ENCODE results near the gene LMBRD1.

Gene LMBRD1

GRCh38 chr6:69650703-69651102 is 146.1 kb downstream of the LMBRD1 start:
- Histone ChIP-seq H3K4me3 (ENCODE audit: low read depth, low read length) (no peak overlapping the region), H3K36me3 (ENCODE audit: control insufficient read depth in 2 of 2, insufficient read depth in 1 of 2, low read length in 2 of 2) (no peaks in the 10 kb centered on the region), H3K9me3 (ENCODE audit: control insufficient read depth, insufficient read depth, low read depth, low read length) (no peaks in the 10 kb centered on the region), H3K4me1 (ENCODE audit: control insufficient read depth, insufficient read depth, low read length) (no peaks in the 10 kb centered on the region), H3K27ac (ENCODE audit: extremely low read depth, low read depth, low read length) (no peak overlapping the region)
- TF ChIP-seq SALL2 (tag by site-specific recombination; IDR thresholded peaks at IDR 0.05; ENCODE audit: borderline replicate concordance), result no peak
- no peak for TF ChIP-seq ZBTB44 (tag by site-specific recombination; IDR thresholded peaks at IDR 0.05)
- TF ChIP-seq ZFP69B (tag by site-specific recombination; IDR thresholded peaks at IDR 0.05), result no peak
- no peak for TF ChIP-seq ZNF280D (tag by site-specific recombination; IDR thresholded peaks at IDR 0.05)
- TF ChIP-seq PRDM2 (tag by site-specific recombination; IDR thresholded peaks at IDR 0.05; ENCODE audit: borderline replicate concordance), result no peak
- TF ChIP-seq ZNF707 (tag by site-specific recombination; IDR thresholded peaks at IDR 0.05), result no peak
- TF ChIP-seq MZF1 (tag by site-specific recombination; IDR thresholded peaks at IDR 0.05; ENCODE audit: borderline replicate concordance), result no peak
- no peak for TF ChIP-seq OSR2 (tag by site-specific recombination; IDR thresholded peaks at IDR 0.05)
- TF ChIP-seq MYNN (tag by site-specific recombination; IDR thresholded peaks at IDR 0.05; ENCODE audit: borderline replicate concordance), result no peak
- no peak for TF ChIP-seq ZNF521 (tag by site-specific recombination; IDR thresholded peaks at IDR 0.05)
- TF ChIP-seq ZNF837 (tag by site-specific recombination; IDR thresholded peaks at IDR 0.05), result no peak
- no peak for TF ChIP-seq HOXC10 (CRISPR knock-in tag; IDR thresholded peaks at IDR 0.05)
- no peak for TF ChIP-seq ZNF585B (tag by site-specific recombination; IDR thresholded peaks at IDR 0.05)
- TF ChIP-seq KLF17 (tag by site-specific recombination; IDR thresholded peaks at IDR 0.05), result no peak
- no peak for TF ChIP-seq MEIS1 (CRISPR knock-in tag; IDR thresholded peaks at IDR 0.05; ENCODE audit: borderline replicate concordance)
- TF ChIP-seq ZBTB1 (tag by site-specific recombination; IDR thresholded peaks at IDR 0.05), result no peak
- no peak for TF ChIP-seq ZSCAN30 (tag by site-specific recombination; IDR thresholded peaks at IDR 0.05)
- no peak for TF ChIP-seq ZNF510 (tag by site-specific recombination; IDR thresholded peaks at IDR 0.05; ENCODE audit: insufficient replicate concordance)
- TF ChIP-seq ZNF140 (tag by site-specific recombination; IDR thresholded peaks at IDR 0.05), result no peak
- TF ChIP-seq PRDM6 (tag by site-specific recombination; IDR thresholded peaks at IDR 0.05), result no peak
- POLR2A ChIA-PET, result no interaction called here
- CTCF ChIA-PET, result no interaction called here
